IPS-20b (cell line): ENCODE data around the gene NPIPA5.
"Not testable (repeated sequence)": the region's sequence is repeated elsewhere in the genome, so short reads cannot be mapped to it uniquely, and the experiment has no call there.

Experiments
- H3K27ac ChIP-seq: one replicate; pipeline ENCODE4 v1.5.1; 2013; ENCODE audit warnings: low read length
- H3K27me3 ChIP-seq: 2 replicates; pipeline ENCODE4 v1.6.1; 2013; ENCODE audit warnings: mild to moderate bottlenecking, low read length, inconsistent platforms; ENCODE audit not compliant: insufficient read depth
- H3K36me3 ChIP-seq: 2 replicates; pipeline ENCODE4 v1.6.1; 2013; ENCODE audit warnings: low read depth, mild to moderate bottlenecking, inconsistent platforms, low read length, moderate library complexity; ENCODE audit not compliant: insufficient read depth
- H3K4me1 ChIP-seq: 2 replicates; pipeline ENCODE4 v1.6.1; 2013; ENCODE audit warnings: mild to moderate bottlenecking, control low read depth, inconsistent platforms, low read length, moderate library complexity; ENCODE audit not compliant: insufficient read depth
- H3K4me3 ChIP-seq: 2 replicates; pipeline ENCODE4 v1.5.1; 2013; ENCODE audit warnings: mild to moderate bottlenecking, low read length, inconsistent platforms
- H3K9ac ChIP-seq: 2 replicates; pipeline ENCODE4 v1.6.1; 2013; ENCODE audit warnings: low read depth, mild to moderate bottlenecking, inconsistent platforms, low read length, moderate library complexity
- H3K9me3 ChIP-seq: 2 replicates; pipeline ENCODE4 v1.6.1; 2013; ENCODE audit warnings: mild to moderate bottlenecking, low read depth, low read length, inconsistent platforms; ENCODE audit not compliant: insufficient read depth

NPIPA5 gene

DNA sequence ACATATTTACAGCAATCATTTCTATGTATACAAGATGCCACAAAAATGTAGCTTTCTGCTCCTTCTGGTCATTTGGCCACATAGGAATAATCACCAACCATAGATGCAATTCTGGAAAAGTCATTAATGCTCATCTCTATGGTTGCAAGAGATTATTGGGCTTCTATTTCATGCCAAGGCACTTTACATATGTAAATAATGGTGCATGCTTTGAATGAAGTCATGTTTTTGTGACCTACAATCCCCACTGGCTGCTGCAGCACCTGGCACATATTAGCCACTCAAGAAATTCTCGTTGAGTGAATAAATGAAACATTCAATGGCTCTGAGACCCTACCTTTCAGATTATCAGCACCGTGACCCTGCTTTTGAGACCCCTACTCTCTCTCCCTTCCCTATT is 47.1 kb downstream of the NPIPA5 start:
- H3K27me3 ChIP-seq, H3K4me1 ChIP-seq, H3K36me3 ChIP-seq, H3K9ac ChIP-seq, H3K9me3 ChIP-seq, H3K27ac ChIP-seq, H3K4me3 ChIP-seq: not testable (repeated sequence)

DNA sequence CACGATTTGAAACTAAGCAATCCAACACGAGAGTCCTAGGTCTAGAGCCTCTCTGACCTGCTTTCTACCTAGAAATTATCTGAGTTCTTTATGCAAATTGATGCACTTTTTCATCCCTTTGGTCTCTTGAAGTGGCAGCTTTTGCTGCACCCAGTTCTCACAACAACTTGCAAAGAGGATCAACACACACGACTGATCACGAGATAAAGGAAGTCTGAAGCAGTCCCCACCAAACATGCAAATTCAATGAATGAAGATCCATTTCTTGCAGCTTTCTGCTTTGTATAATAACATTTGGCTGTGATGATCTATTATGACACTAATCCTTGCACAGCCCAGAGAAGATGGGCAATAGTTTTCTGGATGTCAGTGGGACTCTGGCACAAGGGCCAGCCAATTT is 53.1 kb downstream of the NPIPA5 start:
- H3K4me1 ChIP-seq, H3K27ac ChIP-seq: not testable (repeated sequence)

DNA sequence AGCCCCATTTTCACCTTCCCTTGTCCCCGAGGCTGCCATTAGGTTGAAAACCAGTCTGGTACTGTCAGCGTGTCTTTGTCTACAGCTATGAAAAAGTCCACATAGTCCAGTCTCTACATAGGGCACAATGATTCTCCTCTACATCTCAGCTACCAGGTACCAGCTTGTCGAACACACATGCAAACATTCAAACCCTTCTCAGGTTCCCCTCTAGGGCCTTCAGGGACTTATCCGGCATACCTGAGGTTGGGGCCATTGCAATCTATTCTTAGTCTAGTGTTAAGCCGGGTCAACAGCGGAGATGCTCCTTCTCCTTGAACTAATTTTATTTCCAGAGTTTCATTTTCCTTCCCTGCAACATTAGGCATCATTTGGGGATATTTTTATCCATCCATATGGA is 54.7 kb downstream of the NPIPA5 start:
- H3K4me1 ChIP-seq, H3K9ac ChIP-seq, H3K4me3 ChIP-seq, H3K27ac ChIP-seq, H3K9me3 ChIP-seq, H3K27me3 ChIP-seq, H3K36me3 ChIP-seq: not testable (repeated sequence)

More for the DNA sequence above, 53.1 kb downstream of the NPIPA5 start:
- not testable (repeated sequence) for H3K36me3 ChIP-seq, H3K9ac ChIP-seq, H3K27me3 ChIP-seq, H3K4me3 ChIP-seq, H3K9me3 ChIP-seq

DNA sequence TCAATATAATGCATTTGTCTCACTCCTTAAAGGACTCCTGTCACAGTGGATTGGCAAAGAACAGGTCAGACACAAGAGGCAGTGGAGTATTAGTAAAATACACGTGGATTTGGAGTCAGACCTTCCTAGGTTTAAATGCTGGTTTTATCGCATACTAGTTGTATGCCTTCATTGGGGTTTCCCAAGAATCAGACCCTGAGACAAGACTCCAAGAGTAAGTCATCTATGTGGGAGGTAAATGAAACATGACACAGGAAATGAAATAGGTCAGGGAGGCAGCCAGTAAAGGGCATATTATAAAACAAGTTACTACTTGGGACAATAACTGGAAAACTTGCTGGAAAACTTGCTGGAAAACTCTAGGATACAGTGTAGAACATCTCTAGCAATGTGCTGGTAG is 56.9 kb downstream of the NPIPA5 start:
- not testable (repeated sequence) for H3K36me3 ChIP-seq, H3K27ac ChIP-seq

DNA sequence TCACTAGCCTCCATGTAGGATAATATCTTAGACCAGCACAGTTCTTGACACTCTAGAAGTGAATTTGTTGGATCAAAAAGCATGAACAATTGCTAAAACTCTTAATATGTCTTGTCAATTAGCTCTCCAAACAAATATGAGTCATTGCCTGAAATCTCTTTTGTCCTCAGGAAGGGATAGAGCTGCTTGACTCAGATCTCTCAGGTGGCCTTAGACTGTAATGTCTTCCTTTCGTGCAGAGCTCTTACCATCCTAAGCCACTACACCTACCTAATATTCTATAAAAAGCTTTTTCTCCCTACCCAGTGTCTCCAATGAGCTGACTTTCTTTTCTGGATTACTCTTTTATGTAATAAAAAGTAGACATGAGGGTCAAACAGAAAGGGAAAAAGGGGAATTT is 63.5 kb downstream of the NPIPA5 start:
- not testable (repeated sequence) for H3K27me3 ChIP-seq, H3K4me3 ChIP-seq, H3K9me3 ChIP-seq, H3K36me3 ChIP-seq, H3K9ac ChIP-seq, H3K4me1 ChIP-seq, H3K27ac ChIP-seq

More for the DNA sequence above, 56.9 kb downstream of the NPIPA5 start:
- not testable (repeated sequence) for H3K9ac ChIP-seq, H3K4me3 ChIP-seq, H3K9me3 ChIP-seq, H3K4me1 ChIP-seq, H3K27me3 ChIP-seq
